Middle frontal gyrus (tissue), 1 donor: ENCODE measurements around the gene TMEM207.
"Not testable (repeated sequence)": the region's sequence is repeated elsewhere in the genome, so short reads cannot be mapped to it uniquely, and the experiment has no call there.

Source experiments
- DNase-seq: peaks from one replicate; pipeline ENCODE4 v3.0.0-alpha.2; 2015; ENCODE audit warnings: low spot score; ENCODE audit errors: extremely low spot score

TMEM207 gene

DNA sequence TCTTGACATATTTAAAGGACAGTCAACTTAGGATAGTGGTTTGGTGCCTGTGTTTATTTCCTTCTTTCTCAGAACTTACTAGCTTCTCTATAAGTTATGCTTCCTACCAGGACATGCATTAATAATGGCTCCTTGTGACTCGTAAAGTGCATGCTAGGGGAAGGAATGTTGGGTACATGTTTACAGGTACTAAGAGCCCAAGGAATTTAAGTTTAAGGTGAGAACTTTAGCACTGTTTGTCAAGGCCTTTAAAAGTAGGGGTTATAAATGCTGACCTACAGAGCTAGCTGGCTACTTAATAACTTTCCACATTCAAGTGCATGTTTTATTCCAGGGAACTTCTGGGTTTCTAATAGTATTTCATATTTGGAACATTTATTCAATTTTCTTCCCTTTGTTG is at the start of gene TMEM207:
TSS of gene TMEM207 (minus strand) at position 101 of the 400 bp plus-strand sequence. CDS start at position 9, 92 bp downstream.
- DNase-seq, result no peak

DNA sequence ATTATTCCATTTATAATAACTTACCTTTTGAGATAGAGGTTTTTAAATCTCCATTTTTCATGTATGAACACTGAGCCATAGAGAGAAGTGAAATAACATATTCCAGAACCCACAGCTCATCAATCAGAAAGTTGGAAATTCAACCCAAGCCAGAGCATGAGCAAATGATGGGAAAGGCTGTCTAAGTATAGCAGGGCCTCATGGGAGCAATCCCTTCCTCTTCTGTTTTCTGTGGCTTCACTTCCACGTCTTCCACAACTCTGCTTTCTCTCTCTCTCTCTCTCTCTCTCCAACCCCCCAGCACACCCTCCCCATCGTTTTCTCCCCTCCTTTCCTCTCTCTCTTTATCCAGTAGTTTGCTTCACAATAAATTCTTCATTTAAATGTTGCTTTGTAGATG is 49.4 kb upstream of the TMEM207 start:
- no peak for DNase-seq

DNA sequence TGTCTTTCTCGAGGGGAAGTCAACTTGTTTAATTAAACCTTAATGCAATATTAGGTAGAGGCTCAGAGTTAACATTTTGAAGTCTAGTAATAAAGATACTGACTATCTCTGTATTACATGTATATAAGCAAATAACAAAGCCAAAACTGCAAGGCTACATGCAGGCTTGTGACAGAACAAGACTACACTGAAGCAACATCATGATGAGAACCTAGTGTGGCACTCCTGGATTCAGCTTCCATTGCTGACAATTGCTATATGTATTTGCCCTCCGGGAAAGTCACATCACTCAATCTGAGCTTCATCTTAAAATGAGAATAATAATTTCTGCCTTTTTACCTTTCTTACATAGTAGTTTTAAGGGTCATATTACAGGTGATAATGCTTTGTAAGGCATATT is 48.6 kb upstream of the TMEM207 start:
- DNase-seq, result no peak

DNA sequence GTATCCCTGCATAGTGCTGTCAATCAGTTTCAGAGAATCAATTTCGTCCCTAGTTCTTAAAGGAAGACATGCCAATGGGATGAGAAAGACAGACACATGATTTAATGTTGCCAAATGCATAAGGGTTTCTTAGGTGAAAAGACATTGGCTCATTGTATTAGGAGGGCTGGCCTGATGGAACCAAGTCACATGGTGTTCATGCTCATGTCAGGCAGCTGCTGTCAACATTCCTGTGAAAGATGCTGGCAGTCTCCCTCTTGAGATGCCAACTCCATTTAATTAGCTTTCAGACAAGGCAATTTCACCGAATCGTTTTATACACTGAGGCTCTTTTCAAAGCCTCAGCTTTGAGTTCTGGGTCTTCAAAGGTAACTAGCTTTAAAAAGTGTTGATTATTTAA is 48.1 kb upstream of the TMEM207 start:
- no peak for DNase-seq

DNA sequence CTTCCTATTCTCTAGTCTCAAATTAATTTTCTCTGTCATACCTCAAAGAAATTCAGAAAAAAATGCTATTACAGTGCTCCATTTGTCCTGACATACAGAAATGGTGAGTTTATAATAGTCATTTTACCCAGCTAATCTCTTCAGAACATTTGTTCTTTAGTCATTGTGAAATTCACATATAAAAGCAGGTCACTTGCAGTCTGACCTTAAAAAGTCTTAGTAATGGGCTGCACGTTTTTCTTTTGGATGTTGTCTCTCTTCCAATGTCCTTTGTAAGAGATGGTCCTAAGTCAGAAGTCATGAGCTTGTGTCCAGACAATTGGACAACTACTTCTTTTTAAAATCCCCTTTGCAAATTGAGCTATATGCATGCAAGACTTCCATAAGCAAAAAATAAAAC is 47.2 kb upstream of the TMEM207 start:
- DNase-seq, result no peak

DNA sequence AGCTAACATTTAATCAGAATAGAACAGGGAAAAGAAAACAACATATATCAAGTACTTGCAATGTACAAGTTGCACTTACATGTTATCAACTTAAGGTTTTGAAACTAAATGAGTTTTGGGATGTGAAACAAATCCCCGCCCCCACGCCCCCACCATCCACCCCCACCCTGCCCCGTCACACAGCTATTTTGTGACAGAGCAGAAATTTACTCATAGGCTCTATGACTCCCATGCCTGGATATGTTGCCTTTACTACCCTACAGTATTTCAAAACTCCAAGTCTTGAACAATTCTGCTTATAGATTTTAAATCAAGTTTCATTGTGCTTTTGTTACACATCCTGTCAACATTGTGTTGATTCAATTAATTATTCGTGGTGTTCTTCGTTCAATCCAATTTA is 46.1 kb upstream of the TMEM207 start:
- no peak for DNase-seq

DNA sequence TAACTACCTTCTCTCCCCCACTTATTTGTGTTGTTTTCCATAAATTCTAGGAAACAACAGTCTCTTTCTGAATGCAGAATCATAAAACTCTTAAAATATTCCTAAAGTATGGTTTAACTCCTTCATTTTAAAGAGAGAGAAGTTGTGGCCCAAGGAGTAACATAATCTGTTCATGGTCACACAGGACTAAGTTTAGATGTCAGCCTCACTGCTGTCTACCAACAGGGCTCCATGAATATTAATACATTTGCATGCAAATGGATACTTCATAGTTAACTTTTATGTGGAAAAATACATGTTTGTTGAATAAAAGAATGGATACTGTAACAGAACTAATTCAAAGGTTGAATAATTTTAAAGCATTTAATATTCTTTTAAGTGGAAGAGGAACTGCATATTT is 45.7 kb upstream of the TMEM207 start:
- no peak for DNase-seq

DNA sequence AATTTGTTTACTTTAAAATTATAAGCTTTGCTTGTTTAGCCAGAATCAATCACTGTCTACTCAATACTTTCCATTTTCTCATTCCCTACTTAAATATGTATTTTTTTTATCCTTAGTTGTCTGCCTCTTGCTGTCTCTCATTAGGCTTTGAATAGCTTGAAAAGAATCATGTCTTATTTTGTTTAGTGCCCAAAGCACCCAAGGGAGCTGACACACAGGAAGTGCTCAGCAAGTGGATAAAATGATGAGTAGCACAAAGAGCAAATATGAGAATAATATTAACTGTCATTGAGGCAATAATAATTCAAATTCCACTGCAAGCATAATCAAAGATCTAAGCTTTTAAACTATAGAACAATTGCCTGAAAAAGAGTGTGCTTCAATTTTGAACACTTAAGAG is 45.2 kb upstream of the TMEM207 start:
- no peak for DNase-seq

DNA sequence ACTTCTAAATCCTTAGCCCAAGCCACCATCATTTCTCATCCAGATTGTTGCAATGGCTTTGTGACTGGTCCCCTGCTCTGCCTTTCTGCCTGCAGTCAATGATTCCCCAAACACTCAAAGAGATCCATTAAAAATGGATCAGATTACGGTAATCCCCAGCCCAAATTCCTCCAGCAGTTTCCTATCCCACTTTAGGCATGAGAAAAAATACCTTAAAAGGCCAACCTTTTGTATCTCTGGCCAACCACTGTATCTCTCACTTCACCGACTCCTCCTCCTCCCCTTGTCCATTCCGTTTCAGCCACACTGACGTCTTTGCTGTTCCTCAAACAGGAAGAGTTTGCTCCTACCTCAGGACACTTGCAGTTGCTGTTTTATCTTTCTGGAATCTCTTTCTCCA is 43.3 kb upstream of the TMEM207 start:
- no peak for DNase-seq

DNA sequence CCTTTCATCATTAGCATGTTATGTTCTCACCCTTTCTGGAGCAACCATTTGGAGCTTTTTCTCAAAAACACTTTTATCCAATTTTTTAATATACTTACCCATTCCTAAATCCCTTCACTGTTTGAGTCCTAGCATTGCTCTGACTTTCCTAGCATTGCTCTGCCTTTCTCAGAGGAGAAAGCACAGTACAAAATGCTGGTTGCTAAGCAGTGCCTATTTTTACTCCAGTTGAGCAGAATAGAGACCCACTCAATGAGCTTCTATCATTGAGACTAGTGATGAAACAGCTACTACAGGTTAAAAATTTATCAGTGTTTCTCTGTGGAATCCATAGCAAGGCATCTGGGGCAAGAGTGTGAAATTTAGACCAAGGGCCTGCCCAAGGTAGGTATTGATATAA is 42.4 kb upstream of the TMEM207 start:
- no peak for DNase-seq

DNA sequence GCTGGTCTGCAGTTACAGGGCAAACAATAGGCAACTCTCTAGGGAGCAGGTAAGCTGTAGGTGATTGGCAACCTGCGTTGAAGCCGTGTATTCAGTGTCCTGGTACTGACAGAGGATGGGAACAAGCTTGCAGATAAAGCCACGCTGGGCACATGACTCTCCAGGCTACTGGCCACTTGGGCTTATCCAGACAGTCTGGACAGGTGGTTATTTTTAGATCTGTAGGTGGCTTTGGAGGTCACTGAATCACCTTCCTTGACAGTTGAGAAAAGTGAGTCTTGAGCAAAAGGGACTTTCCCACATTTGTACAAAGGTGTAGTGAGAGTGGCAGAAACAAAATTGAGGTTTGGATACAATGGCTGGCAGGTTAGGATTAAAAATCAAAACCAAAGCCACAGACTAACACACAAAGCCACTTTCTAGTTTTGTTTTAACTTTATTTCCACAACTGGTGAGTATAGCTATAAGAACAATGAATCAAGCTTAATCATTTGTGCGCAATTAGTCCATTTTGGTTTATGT is 41.9 kb upstream of the TMEM207 start:
- DNase-seq, result no peak

DNA sequence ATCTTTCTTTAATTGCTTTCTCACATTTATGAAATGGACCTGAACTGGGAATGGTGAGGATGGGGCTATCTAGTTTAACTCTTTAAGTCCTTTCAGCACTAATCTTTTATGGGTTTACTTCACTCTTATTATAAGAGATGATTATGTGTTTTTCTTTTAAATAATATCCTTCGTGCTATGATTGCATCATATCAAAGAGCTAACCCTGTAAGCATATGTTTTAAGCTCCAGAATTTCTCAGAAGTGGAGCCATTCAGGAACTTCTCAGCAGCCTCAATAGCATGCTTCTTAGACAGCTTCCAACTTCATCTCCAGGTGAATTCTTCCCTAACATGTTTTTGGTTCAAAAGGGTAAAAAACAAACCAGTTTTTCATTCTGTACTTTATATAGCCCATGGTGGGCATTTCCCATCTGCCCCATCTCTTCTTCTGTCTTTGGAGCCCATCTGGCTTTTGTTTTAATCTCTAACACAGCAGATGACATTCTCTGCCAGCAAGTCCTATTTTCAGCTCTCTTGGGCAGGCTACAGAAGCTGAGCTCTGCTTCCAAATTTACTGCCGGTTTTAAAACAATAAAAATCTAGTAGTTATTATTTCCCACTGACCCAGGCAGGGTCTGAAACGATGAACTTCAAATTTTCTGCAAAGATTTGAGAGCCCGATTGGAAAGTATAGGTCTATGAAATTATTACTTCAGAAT is 37.4 kb upstream of the TMEM207 start:
- DNase-seq, result no peak

DNA sequence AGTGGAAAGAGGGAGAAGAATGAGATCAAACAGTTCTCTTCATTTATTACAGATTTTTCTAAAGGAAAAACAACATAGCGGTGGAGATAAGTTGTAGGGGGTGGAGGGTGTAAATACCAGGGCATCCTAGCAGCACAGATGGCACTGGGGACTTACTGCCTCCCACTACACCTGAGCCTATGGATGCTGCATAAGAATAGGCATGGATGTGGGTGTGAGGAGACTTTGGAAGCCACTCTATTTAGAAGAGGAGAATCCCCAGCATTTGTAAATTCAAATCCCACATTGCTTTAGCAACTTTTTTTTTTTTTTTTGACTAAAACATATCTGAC is 36.8 kb upstream of the TMEM207 start:
- DNase-seq, result no peak

DNA sequence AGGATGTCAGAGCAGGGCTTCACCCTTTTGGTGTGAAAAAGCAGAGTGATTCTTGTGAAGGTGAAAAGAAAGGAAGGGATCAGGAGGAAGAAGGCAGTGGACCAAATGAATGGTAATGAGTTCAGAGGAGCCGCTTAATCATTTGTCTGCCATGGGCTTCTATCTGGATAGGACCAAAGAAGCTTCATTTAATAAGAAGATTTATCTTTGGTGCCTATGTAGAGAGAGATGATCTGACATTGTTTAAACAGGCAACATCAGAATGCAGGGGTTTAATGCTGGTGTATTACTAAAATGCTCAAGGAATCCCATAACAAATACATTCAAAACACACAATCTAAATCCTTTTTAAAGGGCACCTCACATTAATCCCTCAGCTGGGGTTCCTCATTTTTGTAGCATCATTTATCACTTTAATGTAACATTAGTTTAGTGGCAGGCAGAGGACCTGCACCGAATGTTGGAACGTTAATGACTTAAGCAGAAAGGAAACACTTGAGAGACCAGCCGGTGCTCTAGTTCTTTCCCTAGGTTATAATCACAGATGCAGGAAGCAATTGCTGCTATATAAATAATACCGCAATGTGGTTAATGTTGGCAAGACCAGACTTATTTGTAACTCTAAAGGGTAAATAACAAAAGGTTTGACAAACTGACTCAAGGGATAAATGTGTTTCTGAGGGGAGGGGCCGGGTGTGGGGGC is 36.3 kb upstream of the TMEM207 start:
- DNase-seq, result no peak

DNA sequence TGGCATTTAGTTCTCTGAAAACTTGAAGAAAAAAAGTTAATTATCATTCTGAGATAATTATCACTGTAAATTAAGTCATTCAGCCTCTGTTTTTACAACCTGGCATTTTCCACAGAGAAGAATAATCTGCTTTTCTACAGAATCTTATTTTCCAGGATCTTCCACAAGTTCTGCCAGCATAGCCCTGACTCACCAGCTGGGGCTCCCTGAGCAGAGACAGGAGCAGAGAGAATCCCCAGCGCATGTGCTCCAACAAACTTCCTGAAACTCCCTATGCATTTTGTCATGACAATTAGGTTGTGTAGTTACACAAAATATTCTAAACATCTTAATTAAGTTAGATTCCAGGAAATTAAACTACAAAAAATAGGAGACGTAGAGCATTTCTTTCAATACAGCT is 32.1 kb upstream of the TMEM207 start:
- no peak for DNase-seq

DNA sequence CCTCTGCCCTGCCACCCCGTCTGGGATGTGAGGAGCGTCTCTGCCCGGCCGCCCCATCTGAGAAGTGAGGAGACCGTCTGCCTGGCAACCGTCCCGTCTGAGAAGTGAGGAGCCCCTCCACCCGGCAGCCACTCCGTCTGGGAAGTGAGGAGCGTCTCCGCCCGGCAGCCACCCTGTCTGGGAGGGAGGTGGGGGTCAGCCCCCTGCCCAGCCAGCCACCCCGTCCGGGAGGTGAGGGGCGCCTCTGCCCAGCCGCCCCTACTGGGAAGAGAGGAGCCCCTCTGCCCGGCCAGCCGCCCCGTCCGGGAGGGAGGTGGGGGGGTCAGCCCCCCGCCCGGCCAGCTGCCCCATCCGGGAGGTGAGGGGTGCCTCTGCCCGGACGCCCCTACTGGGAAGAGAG is 23.6 kb upstream of the TMEM207 start:
- DNase-seq, result not testable (repeated sequence)

DNA sequence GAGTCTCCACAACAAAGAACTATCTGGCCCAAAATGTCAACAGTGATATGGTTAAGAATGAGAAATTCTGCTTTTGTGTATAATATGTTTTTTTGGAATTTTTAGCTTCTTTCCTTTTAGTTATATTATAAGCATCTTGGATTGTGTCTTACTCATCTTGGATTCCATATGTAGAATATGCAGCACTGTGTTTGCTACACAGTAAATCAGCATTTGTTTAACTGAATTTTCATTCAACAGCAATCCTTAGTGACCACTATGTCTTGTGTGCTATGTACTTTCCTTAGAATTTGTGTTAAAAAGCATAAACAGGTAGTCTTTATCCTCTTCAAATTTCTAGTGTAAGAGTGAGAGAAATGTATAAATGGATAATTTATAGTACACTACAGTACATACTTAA is 18.2 kb upstream of the TMEM207 start:
- no peak for DNase-seq

DNA sequence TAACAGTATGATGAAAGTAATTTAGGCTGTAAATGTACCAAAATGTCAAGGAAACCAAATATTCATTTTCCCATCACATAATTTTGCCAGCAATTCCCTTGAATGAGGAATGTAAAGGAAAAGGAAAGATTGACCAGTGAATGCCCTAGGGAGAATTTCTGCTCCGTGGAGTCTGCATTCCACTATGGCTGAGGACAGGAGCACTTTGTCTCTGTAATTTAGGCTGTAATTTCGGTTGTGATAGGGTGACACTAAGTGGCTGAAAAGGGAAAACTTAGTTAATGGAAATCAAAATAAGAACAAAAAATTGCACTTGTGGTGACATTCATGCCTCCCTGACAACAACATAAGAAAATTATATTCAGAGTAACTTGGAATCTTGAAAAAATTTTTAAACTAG is 8.3 kb upstream of the TMEM207 start:
- no peak for DNase-seq

DNA sequence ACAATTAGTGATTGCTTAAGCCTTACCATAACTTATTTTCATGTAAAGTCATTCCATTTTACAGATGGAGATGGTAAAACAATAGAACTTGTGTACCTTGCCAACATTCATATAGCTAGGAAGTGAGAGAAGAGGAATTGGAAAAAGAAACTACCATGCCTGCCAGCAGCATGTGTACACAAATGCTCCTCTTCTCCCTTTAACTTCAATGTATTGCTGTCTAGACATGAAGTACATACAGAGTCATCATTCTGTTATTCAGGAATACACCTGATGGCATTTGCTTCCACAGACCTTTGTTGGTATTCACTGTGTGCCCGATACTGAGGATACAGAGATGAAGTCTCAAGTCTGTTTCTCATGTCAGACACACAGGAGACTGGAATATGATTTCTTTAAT is 7.1 kb upstream of the TMEM207 start:
- DNase-seq, result no peak

DNA sequence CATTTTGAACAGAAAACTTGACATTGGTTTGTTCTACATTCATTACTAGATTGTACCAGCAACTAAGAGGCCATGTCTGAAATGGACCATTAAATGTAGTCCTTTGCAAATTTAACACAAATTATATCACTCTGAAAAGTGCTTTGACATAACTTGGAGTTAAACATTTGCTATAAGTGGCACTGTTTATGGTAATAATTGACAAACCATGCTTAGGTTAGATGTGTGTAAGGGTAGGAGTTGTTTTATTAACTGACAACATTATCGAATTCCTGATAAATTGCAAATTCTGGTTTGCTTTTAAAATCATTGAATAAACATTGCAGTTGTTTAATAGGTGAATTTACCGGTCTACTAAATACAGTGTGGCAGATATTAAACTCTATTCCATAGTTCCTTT is 6.1 kb upstream of the TMEM207 start:
- no peak for DNase-seq

DNA sequence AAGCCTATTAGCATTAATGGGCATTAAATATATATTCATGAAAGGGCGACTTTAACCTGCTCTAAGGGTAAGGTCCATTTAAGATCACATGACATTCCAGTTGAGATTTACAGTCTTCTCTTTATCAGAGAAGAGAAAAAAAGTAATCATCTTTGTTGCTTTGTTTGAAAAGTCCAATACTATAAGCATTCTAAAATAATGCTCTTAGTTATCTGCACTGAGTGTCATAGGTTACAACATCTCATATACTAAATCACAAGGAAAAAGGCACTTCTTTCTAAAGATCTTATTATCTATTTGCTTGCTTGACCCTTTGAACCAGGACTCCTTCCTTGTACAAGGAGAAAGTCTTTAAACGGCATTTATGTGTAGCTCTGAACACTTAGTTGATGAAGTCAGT is 1.4 kb downstream of the TMEM207 start:
- no peak for DNase-seq

DNA sequence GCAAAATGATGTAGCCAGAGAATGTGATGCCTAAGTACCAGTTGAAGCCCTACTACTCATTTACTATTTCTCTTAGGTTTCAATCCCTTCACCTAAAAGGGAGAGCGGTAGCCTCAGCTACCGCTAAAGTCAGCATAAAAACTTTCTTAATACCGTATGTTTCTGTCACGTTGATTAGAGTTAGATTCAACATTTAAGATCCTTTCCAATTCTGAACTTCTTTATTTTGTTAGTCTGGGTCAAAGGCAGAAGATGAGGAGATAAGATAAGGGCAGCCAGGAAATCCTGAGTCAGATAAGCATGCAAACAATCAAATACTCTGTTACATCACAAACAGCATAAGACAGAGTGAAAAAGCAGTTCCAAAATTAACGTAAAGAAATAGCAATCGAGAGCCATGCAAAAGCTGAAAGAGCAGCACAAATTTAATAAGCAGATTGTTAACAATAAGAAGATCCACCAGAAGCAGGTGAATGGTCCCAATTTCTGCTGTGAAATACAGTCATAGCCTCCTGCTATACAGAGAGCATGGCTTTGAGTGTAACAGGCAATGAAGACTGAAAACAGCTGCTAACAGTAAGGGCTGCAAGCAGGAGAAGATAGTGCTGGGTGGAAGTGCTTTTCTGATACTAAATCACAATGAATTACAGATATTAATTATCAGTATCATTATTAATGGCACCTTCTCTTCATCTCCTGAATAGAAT is 3.0 kb downstream of the TMEM207 start:
- DNase-seq, result no peak
